BE2C (cell line): ENCODE data around the gene DOCK1.

Experiments used
- DNase-seq: peaks from one replicate; pipeline ENCODE4 v3.0.0-alpha.2; 2020
- H3K27me3 ChIP-seq: fragments of 250-450 bp; sonication (Bioruptor Pico); 2 replicates; pipeline ENCODE4 v1.5.1; 2020; ENCODE audit warnings: mild to moderate bottlenecking
- H3K36me3 ChIP-seq: fragments of 250-450 bp; sonication (Bioruptor Pico); 2 replicates; pipeline ENCODE4 v1.5.1; 2020; ENCODE audit warnings: mild to moderate bottlenecking
- H3K4me1 ChIP-seq: fragments of 250-450 bp; sonication (Bioruptor Pico); 2 replicates; pipeline ENCODE4 v1.5.1; 2020
- H3K4me3 ChIP-seq: 2 replicates; pipeline ENCODE4 v1.5.1; 2011; ENCODE audit warnings: low read depth, low read length
- H3K9me3 ChIP-seq: fragments of 250-450 bp; sonication (Bioruptor Pico); 2 replicates; pipeline ENCODE4 v1.5.1; 2020
- CTCF ChIP-seq: IDR thresholded peaks from 2 replicates; pipeline ENCODE4 v1.5.1; 2012; ENCODE audit warnings: mild to moderate bottlenecking, low read depth, low read length

Gene DOCK1

DNA sequence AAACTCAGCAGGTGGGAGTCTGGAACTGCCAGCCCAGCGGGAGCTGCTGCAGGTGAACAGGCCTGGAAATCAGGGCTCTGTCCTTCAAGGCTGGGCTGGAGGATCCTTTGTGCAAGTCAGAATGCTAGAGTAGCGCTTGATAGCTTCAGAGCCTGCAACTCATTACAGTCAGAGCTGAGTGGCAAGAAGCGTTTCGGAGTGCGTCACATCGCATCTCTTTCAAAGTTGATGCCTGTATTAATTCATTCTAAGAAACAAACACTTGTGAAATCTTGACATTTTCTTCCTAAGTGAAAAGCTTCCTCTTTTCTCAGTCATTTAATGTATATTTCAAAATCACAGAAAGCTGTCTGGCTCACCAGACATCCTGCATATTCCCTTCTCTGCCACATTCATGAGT, 522.7 kb downstream of the DOCK1 start:
- TF ChIP-seq CTCF: no peak
- no peak overlapping the region for H3K4me3 ChIP-seq
- H3K27me3 ChIP-seq: peaks cover 3% of the 10 kb centered on the region
- no peak for DNase-seq
- H3K36me3 ChIP-seq: no peaks in the 10 kb centered on the region
- H3K4me1 ChIP-seq: peaks cover 2% of the 10 kb centered on the region; the same call in 1 of the 2 replicates
- no peaks in the 10 kb centered on the region for H3K9me3 ChIP-seq

GRCh38 chr10:127428385-127428980, 523.3 kb downstream of the DOCK1 start:
- Histone ChIP-seq H3K4me1 (peaks cover 2% of the 10 kb centered on the region; the same call in 1 of the 2 replicates), H3K27me3 (peaks cover under 1% of the 10 kb centered on the region; the same call in 1 of the 2 replicates), H3K4me3 (no peak overlapping the region), H3K36me3 (no peaks in the 10 kb centered on the region), H3K9me3 (no peaks in the 10 kb centered on the region)
- TF ChIP-seq CTCF: no peak
- DNase-seq: no peak

DNA sequence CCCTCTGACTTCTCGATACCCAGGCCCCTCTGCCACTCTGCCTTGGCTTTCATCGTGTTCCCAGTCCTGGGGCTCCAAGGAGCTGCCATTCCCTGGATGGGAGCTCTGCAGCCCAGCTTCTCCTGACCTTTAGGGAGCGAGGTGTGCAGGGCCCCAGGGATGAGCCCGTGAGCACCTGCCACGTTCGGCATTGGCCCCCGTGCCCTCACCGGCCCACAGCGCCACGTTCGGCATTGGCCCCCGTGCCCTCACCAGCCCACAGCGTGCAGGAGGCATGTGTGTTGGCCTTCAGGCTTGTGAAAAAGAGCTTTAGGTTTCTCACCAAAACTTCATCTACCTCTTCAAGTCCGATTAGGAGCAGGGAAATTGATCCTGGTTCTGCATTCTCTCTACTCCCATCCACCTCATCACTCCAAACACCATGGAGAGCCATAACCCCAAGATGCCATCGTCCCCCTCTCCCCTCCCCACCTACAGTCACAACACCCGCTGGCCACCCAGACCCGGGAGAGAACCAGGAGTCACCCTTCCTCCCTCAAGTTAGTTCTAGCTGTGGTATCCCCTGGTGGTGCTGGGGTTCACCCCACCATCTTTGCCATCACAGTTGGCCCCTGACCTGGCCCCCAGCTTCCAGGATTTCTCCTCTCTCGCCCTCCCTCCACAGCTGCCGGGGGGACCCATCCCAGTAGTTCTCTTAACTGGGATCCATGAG, 524.5 kb downstream of the DOCK1 start:
- Histone ChIP-seq H3K36me3 (no peaks in the 10 kb centered on the region), H3K9me3 (no peaks in the 10 kb centered on the region), H3K4me1 (peaks cover 2% of the 10 kb centered on the region; the same call in 1 of the 2 replicates), H3K27me3 (no peaks in the 10 kb centered on the region), H3K4me3 (no peak overlapping the region)
- TF ChIP-seq CTCF: no peak
- no peak for DNase-seq

- Histone ChIP-seq H3K27me3 (no peaks in the 10 kb centered on the region), H3K9me3 (no peaks in the 10 kb centered on the region), H3K4me1 (no peaks in the 10 kb centered on the region), H3K36me3 (no peaks in the 10 kb centered on the region), H3K4me3 (no peak overlapping the region)
- DNase-seq: no peak
- no peak for TF ChIP-seq CTCF
These were observed 526.3 kb downstream of the DOCK1 start for GRCh38 chr10:127431525-127431924.

DNA sequence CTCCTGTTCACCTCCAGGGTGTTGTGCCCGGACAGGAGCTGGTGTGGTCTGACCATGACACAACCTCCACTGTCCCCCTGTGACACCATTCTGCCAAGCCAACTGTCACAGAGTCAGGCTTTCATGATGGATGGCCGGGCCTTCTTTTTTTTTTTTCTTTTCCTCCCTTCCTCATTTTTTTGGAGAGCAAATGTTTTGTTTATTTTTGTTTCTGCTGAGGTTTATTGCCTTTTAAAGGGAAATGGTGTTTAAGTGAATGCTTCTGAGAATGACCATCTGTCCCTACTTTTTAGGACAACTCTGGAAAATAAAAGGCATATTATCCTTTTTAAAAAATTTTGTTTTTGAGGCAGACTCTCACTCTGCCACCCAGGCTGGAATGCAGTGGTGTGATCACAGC, 528.8 kb downstream of the DOCK1 start:
- Histone ChIP-seq H3K4me3 (no peak overlapping the region), H3K4me1 (no peaks in the 10 kb centered on the region), H3K9me3 (no peaks in the 10 kb centered on the region), H3K27me3 (no peaks in the 10 kb centered on the region), H3K36me3 (no peaks in the 10 kb centered on the region)
- no peak for TF ChIP-seq CTCF
- no peak for DNase-seq

GRCh38 chr10:127435246-127435645, 530.0 kb downstream of the DOCK1 start:
- no peaks in the 10 kb centered on the region for H3K9me3 ChIP-seq
- no peak for TF ChIP-seq CTCF
- no peak overlapping the region for H3K4me3 ChIP-seq
- H3K27me3 ChIP-seq: no peaks in the 10 kb centered on the region
- no peaks in the 10 kb centered on the region for H3K4me1 ChIP-seq
- DNase-seq: no peak
- no peaks in the 10 kb centered on the region for H3K36me3 ChIP-seq
